NB4 (cell line): ENCODE data around the gene P3H4.

Experiments used
- DNase-seq: peaks from one replicate; pipeline ENCODE4 v3.0.0; 2010; ENCODE audit warnings: low read depth
- H3K4me3 ChIP-seq: one replicate; pipeline ENCODE4 v1.5.1; 2011; ENCODE audit warnings: mild to moderate bottlenecking, low read depth, low read length, moderate library complexity
- CTCF ChIP-seq: IDR thresholded peaks from one replicate; pipeline ENCODE4 v1.5.1; 2012; ENCODE audit warnings: low read depth, low read length
- MAX ChIP-seq: IDR thresholded peaks from 2 replicates; pipeline ENCODE4 v1.6.1; 2011; ENCODE audit warnings: low read depth, low read length
- MYC ChIP-seq: IDR thresholded peaks from 2 replicates; pipeline ENCODE4 v1.6.1; 2011; ENCODE audit warnings: low read depth, low read length
- POLR2A ChIP-seq: IDR thresholded peaks from 2 replicates; pipeline ENCODE4 v1.6.1; 2011; ENCODE audit warnings: mild to moderate bottlenecking; ENCODE audit not compliant: insufficient read length; ENCODE audit errors: extremely low read depth

The P3H4 gene

DNA sequence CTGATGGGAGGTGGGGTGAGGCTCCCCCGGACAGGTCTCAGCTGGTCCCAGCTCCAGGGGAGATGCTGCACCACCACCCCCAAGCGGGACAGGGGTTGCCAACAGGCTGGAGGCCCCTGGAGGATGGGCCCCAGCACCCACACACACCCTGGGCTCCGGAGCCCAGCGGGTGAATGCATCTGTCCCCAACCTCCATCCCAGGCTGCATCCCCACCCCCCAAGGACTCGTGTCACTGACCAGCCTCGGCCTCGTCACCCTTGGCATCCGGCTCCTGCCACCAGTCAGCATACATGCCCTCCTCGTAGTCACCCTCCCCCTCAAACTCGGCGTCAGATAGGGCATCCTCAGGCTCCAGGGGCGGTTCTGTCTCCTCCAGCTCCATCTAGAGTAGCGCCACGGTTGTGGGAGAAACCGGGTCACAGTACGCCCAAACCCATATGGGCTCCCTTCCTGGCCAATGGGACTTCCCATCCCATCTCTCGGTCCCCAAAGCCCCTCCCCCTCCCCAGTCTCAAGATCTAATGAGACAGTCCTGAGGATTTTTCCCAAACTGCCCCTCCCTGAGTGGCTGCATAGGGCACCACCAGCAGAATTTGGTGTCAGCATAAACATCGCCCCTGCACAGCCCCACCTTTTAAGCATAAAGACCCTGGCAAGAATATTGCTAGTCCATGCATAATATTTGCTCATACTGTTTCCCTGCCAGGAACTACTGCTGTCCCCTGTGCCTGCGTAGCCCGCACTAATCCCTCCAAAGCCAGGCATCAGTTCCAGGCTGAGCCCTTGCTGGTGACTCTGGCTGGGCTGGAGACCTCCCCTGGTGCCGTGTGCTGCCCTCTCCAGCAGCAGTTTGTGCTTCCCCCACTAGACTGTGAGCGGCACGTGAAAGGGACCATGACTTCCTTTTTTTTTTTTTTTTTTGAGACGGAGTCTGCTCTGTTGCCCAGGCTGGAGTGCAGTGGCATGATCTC lies 8.4 kb downstream of the P3H4 start:
- peak; percentile 75 for TF ChIP-seq MAX
- TF ChIP-seq CTCF, result no peak
- peak; percentile 52; the same call in 1 of the 2 replicates for TF ChIP-seq MYC
- peak; percentile 72 for DNase-seq
- no peak overlapping the region for H3K4me3 ChIP-seq

- peak; percentile 67 for DNase-seq
- TF ChIP-seq POLR2A, result no peak
- peak; percentile 93 for TF ChIP-seq CTCF
- no peak for TF ChIP-seq MYC
- TF ChIP-seq MAX, result 0 out of 2 replicates have a peak, but pooled peaks have one; percentile 23
- no peak overlapping the region for H3K4me3 ChIP-seq
Observed at GRCh38 chr17:41801374-41802271, 10.1 kb downstream of the P3H4 start.

GRCh38 chr17:41800601-41801373 lies 11.0 kb downstream of the P3H4 start:
- TF ChIP-seq CTCF, result no peak
- no peak for TF ChIP-seq POLR2A
- no peak for TF ChIP-seq MAX
- no peak for TF ChIP-seq MYC
- no peak overlapping the region for H3K4me3 ChIP-seq
- no peak for DNase-seq

- no peak overlapping the region for H3K4me3 ChIP-seq
- TF ChIP-seq MAX, result no peak
- TF ChIP-seq MYC, result no peak
- no peak for TF ChIP-seq CTCF
- TF ChIP-seq POLR2A, result no peak
- no peak for DNase-seq
Observed at GRCh38 chr17:41799366-41799765, 12.4 kb downstream of the P3H4 start.

- no peak for DNase-seq
- H3K4me3 ChIP-seq, result no peak overlapping the region
- no peak for TF ChIP-seq CTCF
- no peak for TF ChIP-seq POLR2A
- no peak for TF ChIP-seq MAX
- TF ChIP-seq MYC, result no peak
Observed at GRCh38 chr17:41797377-41797776, 14.4 kb downstream of the P3H4 start.
